HCT116 (cell line): ENCODE data around the gene PRICKLE1. TPM values are rescaled to one million over a fixed set of nuclear protein-coding genes. Genes with fewer than 3 reads are reported as not detected.

Experiments used
- ATAC-seq: fragments of 200-7000 bp; cut with Tn5 transposase; 2 replicates; pipeline ENCODE4 v1.9.1; 2020; ENCODE audit warnings: mild to moderate bottlenecking, moderate library complexity
- BruUV-seq: library from RNA; stranded (reverse); fragments of 400-500 nt; replicated peaks from 2 replicates; lab custom pipeline; 2021; lab: Mats Ljungman, UMichigan
- CTCF ChIA-PET: fragments of 300-600 bp; sonication (Branson Sonifier 250); formaldehyde crosslinking; loops from one replicate; lab custom pipeline; 2021; ENCODE audit warnings: antibody characterized with exemption; lab: Charles Lee
- POLR2A ChIA-PET: fragments of 300-600, 350-600 bp; sonication (Branson Sonifier 250); formaldehyde crosslinking; loops from one replicate; lab custom pipeline; 2021; ENCODE audit warnings: antibody characterized with exemption; lab: Charles Lee
- RAD21 ChIA-PET, 2 experiments: fragments of 300-600 bp; sonication (Branson Sonifier 250); formaldehyde crosslinking; loops; one replicate each; lab custom pipeline; 2023; ENCODE audit warnings: low total read pairs in 2 of 2; ENCODE audit not compliant: uncharacterized antibody in 2 of 2, unreplicated experiment in 2 of 2, low non-redundant PET in 1 of 2; lab: Charles Lee
- DNase-seq: peaks from one replicate; pipeline ENCODE4 v3.0.0-alpha.2; 2010; ENCODE audit warnings: low read depth, low spot score
- H2AFZ ChIP-seq: fragments of 200-600 bp; shearing (Covaris generic), sonication (generic); 2 replicates; pipeline ENCODE4 v1.6.1; 2017; ENCODE audit warnings: low read depth, mixed run types, mixed read lengths, antibody characterized with exemption, low read length; ENCODE audit not compliant: poor library complexity, severe bottlenecking
- H3K27ac ChIP-seq: 2 replicates; pipeline ENCODE4 v1.5.1; 2012; ENCODE audit warnings: low read depth, low read length
- H3K27me3 ChIP-seq: fragments of 200-600 bp; sonication (generic); 2 replicates; pipeline ENCODE4 v1.6.1; 2016; ENCODE audit warnings: mixed run types, low read length, mixed read lengths; ENCODE audit not compliant: insufficient read depth
- H3K36me3 ChIP-seq, 2 experiments: fragments of 200-500 bp in 1 of 2; fragments of 200-600 bp in 1 of 2; sonication (Bioruptor generic) in 1 of 2; sonication (generic) in 1 of 2; 2 replicates each; pipeline versions ENCODE4 v1.5.1 to v1.6.1; 2014 to 2016; ENCODE audit warnings: low read length in 2 of 2, inconsistent platforms in 1 of 2, mixed read lengths in 1 of 2, mixed run types in 1 of 2; ENCODE audit not compliant: insufficient read depth in 2 of 2, control insufficient read depth in 1 of 2
- H3K4me1 ChIP-seq, 2 experiments: fragments of 200-600 bp in 1 of 2; sonication (generic) in 1 of 2; 2 replicates each; pipeline versions ENCODE4 v1.5.1 to v1.6.1; 2012 to 2017; ENCODE audit warnings: low read length in 2 of 2, inconsistent platforms in 1 of 2, mild to moderate bottlenecking in 1 of 2, mixed read lengths in 1 of 2, mixed run types in 1 of 2, moderate library complexity in 1 of 2; ENCODE audit not compliant: insufficient read depth in 2 of 2, control insufficient read depth in 1 of 2
- H3K4me2 ChIP-seq: fragments of 200-600 bp; sonication (generic); 2 replicates; pipeline ENCODE4 v1.6.1; 2017; ENCODE audit warnings: mixed run types, low read length, mixed read lengths
- H3K4me3 ChIP-seq, 2 experiments: fragments of 200-600 bp in 1 of 2; sonication (generic) in 1 of 2; replicated peaks in 1 of 2; 2 replicates each; pipeline ENCODE4 v1.5.1; 2011 to 2016; ENCODE audit warnings: low read length in 2 of 2, control low read depth in 1 of 2, low read depth in 1 of 2, mild to moderate bottlenecking in 1 of 2, mixed read lengths in 1 of 2, mixed run types in 1 of 2
- H3K79me2 ChIP-seq: fragments of 200-600 bp; sonication (generic); 2 replicates; pipeline ENCODE4 v1.6.1; 2017; ENCODE audit warnings: mild to moderate bottlenecking, mixed run types, low read length, moderate library complexity, mixed read lengths; ENCODE audit not compliant: insufficient read depth
- H3K9ac ChIP-seq: fragments of 200-600 bp; sonication (generic); 2 replicates; pipeline ENCODE4 v1.6.1; 2016; ENCODE audit warnings: low read length, mixed read lengths
- H3K9me2 ChIP-seq: fragments of 200-600 bp; sonication (generic), shearing (Covaris generic); 2 replicates; pipeline ENCODE4 v1.6.1; 2017; ENCODE audit warnings: mixed run types, mild to moderate bottlenecking, moderate library complexity; ENCODE audit not compliant: insufficient read depth
- H3K9me3 ChIP-seq, 2 experiments: fragments of 200-500 bp in 1 of 2; fragments of 200-600 bp in 1 of 2; sonication (Bioruptor generic) in 1 of 2; sonication (generic) in 1 of 2; 2 replicates each; pipeline ENCODE4 v1.6.1; 2014 to 2017; ENCODE audit warnings: low read length in 2 of 2, mixed read lengths in 2 of 2, inconsistent platforms in 1 of 2, low read depth in 1 of 2, mild to moderate bottlenecking in 1 of 2, mixed run types in 1 of 2, moderate library complexity in 1 of 2; ENCODE audit not compliant: control insufficient read depth in 1 of 2, insufficient read depth in 1 of 2
- H4K20me1 ChIP-seq: fragments of 200-600 bp; sonication (generic), shearing (Covaris generic); 2 replicates; pipeline ENCODE4 v1.6.1; 2017; ENCODE audit warnings: mixed run types, mild to moderate bottlenecking, moderate library complexity; ENCODE audit not compliant: insufficient read depth
- CBX3 ChIP-seq: IDR thresholded peaks from 2 replicates; pipeline ENCODE4 v1.6.1; 2012; ENCODE audit warnings: low read depth
- CEBPB ChIP-seq: IDR thresholded peaks from 2 replicates; pipeline ENCODE4 v1.6.1; 2012; ENCODE audit warnings: low read depth
- EGR1 ChIP-seq: IDR thresholded peaks from 2 replicates; pipeline ENCODE4 v1.6.1; 2012; ENCODE audit warnings: low read depth
- ELF1 ChIP-seq: IDR thresholded peaks from 2 replicates; pipeline ENCODE4 v1.6.1; 2012; ENCODE audit warnings: low read depth, borderline replicate concordance
- JUND ChIP-seq: IDR thresholded peaks from 2 replicates; pipeline ENCODE4 v1.6.1; 2012
- MAX ChIP-seq: IDR thresholded peaks from 2 replicates; pipeline ENCODE4 v1.6.1; 2012
- POLR2A ChIP-seq: IDR thresholded peaks from 2 replicates; pipeline ENCODE4 v1.7.0; 2011; ENCODE audit warnings: borderline replicate concordance; ENCODE audit not compliant: insufficient read depth, insufficient read length; ENCODE audit errors: extremely low read depth
- REST ChIP-seq: IDR thresholded peaks from 2 replicates; pipeline ENCODE4 v1.6.1; 2012; ENCODE audit warnings: low read depth
- SP1 ChIP-seq: IDR thresholded peaks from 2 replicates; pipeline ENCODE4 v1.6.1; 2012; ENCODE audit warnings: low read depth
- YY1 ChIP-seq: IDR thresholded peaks from 2 replicates; pipeline ENCODE4 v1.6.1; 2011; ENCODE audit warnings: low read length, low read depth, moderate library complexity, mild to moderate bottlenecking; ENCODE audit not compliant: insufficient replicate concordance; ENCODE audit errors: extremely low read depth
- ZNF274 ChIP-seq: fragments of 200-500 bp; sonication (Bioruptor generic); IDR thresholded peaks from 2 replicates; pipeline ENCODE4 v1.6.1; 2014; ENCODE audit warnings: mild to moderate bottlenecking, low read depth, low read length, inconsistent platforms
- intact Hi-C: fragments of 100-400 bp; cut with micrococcal nuclease; formaldehyde crosslinking; loops from 2 replicates; pipeline ENCODE4 v1.10.0; 2022
- total RNA-seq: library from RNA; stranded (reverse); gene quantifications from one replicate; pipeline ENCODE4 v1.2.1, GENCODE V29; 2021; ENCODE audit not compliant: unreplicated experiment

PRICKLE1 gene
- total RNA-seq, 1 experiment from 2014 or later: 1.3 TPM

- TF ChIP-seq REST: no peak
These were observed 13.2 kb downstream of the PRICKLE1 start (continued) for GRCh38 chr12:42576374-42576773.

DNA sequence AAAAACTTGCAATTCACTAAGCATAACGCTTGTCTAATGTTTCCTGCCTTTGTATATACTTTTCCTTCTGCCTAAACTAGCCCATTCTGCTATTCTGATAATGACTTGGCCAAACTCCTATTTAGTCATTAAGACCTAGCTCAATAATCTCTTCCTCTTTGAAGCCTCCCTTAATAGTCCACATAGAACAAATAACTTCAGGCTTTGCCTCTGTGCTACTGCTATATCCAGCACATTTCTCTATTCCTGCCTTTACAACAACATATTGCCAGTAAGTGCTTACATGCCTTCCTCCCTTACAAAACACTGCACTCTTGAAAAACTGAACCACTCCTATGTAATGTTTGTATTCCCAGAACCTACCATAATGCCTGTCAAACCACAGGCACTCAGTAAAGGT is 13.8 kb downstream of the PRICKLE1 start:
- H3K4me3 ChIP-seq: no peak overlapping the region
- ChIA-PET RAD21 (no interaction called here), POLR2A (no interaction called here), CTCF (no interaction called here)
- H4K20me1 ChIP-seq: no peaks in the 10 kb centered on the region
- intact Hi-C loops: loop anchor here (10.0 kb wide), 1 partner anchor 1301 kb away; no protein-coding TSS in a partner anchor
- H3K27ac ChIP-seq: no peak overlapping the region
- no peak for DNase-seq
- H3K9me2 ChIP-seq: no peaks in the 10 kb centered on the region
- H3K4me1 ChIP-seq: no peaks in the 10 kb centered on the region
- no peaks in the 10 kb centered on the region for H3K27me3 ChIP-seq
- no peak overlapping the region for H3K9ac ChIP-seq
- H2AFZ ChIP-seq: no peak overlapping the region
- TF ChIP-seq YY1 (no peak), POLR2A (no peak), CBX3 (no peak), SP1 (no peak), MAX (no peak), ZNF274 (no peak), JUND (no peak), CEBPB (no peak), EGR1 (no peak), ELF1 (no peak)
- no peak for ATAC-seq
- H3K4me2 ChIP-seq: no peak overlapping the region
- H3K36me3 ChIP-seq: no peaks in the 10 kb centered on the region
- no peaks in the 10 kb centered on the region for H3K79me2 ChIP-seq
- BruUV-seq: no TSS peak
- no peaks in the 10 kb centered on the region for H3K9me3 ChIP-seq
